ENCODE data around the gene NT5C. TPM values are rescaled to one million over a fixed set of nuclear protein-coding genes. Genes with fewer than 3 reads are reported as not detected.
A peak's percentile ranks its signal among the peaks of the same experiment; 100 is the strongest.
"Not testable (repeated sequence)": the region's sequence is repeated elsewhere in the genome, so short reads cannot be mapped to it uniquely, and the experiment has no call there.

NT5C gene
- total RNA-seq, 4 donors from 2014 or later, result 162 to 247 (median 208) TPM

DNA sequence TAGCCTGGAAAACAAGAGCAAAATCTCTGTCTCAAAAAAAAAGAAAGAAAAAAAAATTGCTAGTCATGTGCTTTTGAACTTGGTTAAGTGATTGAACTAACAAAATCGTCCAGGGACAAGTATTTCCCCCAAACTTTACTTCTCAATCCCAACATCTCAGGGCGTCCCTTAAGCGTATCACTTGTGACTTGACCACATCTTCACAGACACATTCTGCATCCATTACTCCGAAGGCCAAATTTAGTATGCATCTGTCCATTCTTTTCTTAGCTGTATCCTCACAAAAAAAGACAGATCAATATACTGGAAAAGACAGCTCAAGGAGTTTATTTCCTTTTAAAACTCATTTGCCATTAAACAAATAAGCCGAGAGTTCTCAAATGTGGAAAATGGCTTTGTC lies 28.7 kb upstream of the NT5C start:
- intact Hi-C loops (cut with DNase I; ENCODE audit: low total_unique reads), result no loop called here
- Histone ChIP-seq H3K36me3 (no peaks in the 10 kb centered on the region), H3K27me3 (no peaks in the 10 kb centered on the region), H3K4me1 (no peaks in the 10 kb centered on the region), H3K4me3 (no peak overlapping the region), H3K27ac (no peak overlapping the region), H3K9me3 (no peaks in the 10 kb centered on the region)
- in situ Hi-C loops (cut with MboI; ENCODE audit: low pct_ligation_motif_present in 1 of 4, low pct_unique_long_range_greater_than_20kb in 1 of 4, low sequenced_read_pairs in 3 of 4), result no loop called here
- TF ChIP-seq, protein P1, sequence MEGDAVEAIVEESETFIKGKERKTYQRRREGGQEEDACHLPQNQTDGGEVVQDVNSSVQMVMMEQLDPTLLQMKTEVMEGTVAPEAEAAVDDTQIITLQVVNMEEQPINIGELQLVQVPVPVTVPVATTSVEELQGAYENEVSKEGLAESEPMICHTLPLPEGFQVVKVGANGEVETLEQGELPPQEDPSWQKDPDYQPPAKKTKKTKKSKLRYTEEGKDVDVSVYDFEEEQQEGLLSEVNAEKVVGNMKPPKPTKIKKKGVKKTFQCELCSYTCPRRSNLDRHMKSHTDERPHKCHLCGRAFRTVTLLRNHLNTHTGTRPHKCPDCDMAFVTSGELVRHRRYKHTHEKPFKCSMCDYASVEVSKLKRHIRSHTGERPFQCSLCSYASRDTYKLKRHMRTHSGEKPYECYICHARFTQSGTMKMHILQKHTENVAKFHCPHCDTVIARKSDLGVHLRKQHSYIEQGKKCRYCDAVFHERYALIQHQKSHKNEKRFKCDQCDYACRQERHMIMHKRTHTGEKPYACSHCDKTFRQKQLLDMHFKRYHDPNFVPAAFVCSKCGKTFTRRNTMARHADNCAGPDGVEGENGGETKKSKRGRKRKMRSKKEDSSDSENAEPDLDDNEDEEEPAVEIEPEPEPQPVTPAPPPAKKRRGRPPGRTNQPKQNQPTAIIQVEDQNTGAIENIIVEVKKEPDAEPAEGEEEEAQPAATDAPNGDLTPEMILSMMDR (IDR thresholded peaks at IDR 0.05), result no peak
- no peak for TF ChIP-seq EP300 (IDR thresholded peaks at IDR 0.05; ENCODE audit: low read depth)
- TF ChIP-seq POLR2A (IDR thresholded peaks at IDR 0.05), result no peak
- 90 to 91% methylated on average over 5 of the region's 5 CpGs for WGBS, 2 donors (ENCODE audit: low coverage in 1 of 2)
- no peak for DNase-seq

DNA sequence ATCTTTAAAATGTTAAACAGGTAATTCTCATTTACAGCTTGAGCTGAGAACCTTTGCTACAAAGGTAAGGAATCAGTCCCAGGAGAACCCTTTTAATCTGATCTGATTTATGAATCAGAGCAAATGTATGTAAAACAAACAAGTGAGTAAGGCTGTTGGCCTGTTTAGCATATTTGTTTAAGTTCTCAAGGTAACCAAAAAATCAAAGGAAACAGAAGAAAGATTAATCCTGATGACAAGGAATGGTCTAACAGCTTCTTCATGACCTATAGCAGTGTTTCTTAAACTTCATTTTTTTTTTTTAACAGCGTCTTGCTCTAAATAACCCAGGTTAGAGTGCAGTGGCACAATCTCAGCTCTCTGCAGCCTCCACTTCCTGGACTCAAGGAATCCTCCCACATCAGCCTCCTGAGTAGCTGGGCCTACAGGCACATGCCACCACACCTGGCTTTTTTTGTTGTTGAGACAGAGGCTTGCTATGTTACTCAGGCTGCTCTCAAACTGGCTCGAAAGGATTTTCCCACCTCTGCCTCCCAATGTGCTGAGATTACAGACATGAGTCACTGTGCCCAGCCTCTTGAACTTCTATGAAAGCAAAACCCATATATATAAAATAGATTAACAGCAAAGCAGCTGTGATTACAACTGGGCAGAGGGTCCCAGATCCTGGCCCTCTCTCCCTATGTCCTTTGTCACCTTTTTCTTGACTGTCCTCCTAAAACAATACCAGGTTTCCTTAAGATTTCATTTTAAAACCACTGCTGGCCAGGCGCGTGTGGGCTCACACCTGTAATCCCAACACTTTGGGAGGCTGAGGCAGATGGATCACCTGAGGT lies 27.9 kb upstream of the NT5C start:
- Histone ChIP-seq H3K4me1 (peaks cover 3 to 5% (median 4%) of the 10 kb centered on the region in 4 donors), H3K36me3 (no peaks in the 10 kb centered on the region), H3K9me3 (no peaks in the 10 kb centered on the region), H3K4me3 (no peak overlapping the region), H3K27ac (no peak overlapping the region), H3K27me3 (no peaks in the 10 kb centered on the region)
- WGBS, 2 donors (ENCODE audit: low coverage in 1 of 2), result 92 to 95% methylated on average over 2 to 4 of the region's 4 CpGs
- intact Hi-C loops (cut with DNase I; ENCODE audit: low total_unique reads), result no loop called here
- TF ChIP-seq POLR2AphosphoS5 (IDR thresholded peaks at IDR 0.05) (no peak), POLR2A (IDR thresholded peaks at IDR 0.05) (no peak), EP300 (IDR thresholded peaks at IDR 0.05; ENCODE audit: low read depth) (no peak)
- DNase-seq, result no peak
- in situ Hi-C loops (cut with MboI; ENCODE audit: low pct_ligation_motif_present in 1 of 4, low pct_unique_long_range_greater_than_20kb in 1 of 4, low sequenced_read_pairs in 3 of 4), result no loop called here

DNA sequence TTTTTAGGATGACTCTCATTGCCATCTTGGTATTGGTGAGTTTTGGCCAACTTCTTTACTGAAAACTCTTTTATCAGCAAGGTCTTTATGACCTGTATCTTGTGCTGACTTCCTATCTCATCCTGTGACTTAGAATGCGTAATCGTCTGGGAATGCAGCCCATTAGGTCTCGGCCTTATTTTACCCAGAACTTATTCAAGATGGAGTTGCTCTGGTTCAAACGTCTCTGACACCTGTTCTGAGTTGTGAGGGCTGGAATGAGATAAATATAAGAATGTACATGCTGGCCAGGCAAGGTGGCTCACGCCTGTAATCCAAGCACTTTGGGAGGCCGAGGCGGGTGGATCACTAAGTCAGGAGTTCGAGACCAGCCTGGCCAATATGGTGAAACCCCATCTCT lies 26.9 kb upstream of the NT5C start:
- WGBS, 2 donors (ENCODE audit: low coverage in 1 of 2), result 93 to 100% methylated on average over 1 to 8 of the region's 8 CpGs
- H3K4me3 ChIP-seq; DNase-seq; H3K27ac ChIP-seq; in situ Hi-C loops (cut with MboI; ENCODE audit: low pct_ligation_motif_present in 1 of 4, low pct_unique_long_range_greater_than_20kb in 1 of 4, low sequenced_read_pairs in 3 of 4); H3K9me3 ChIP-seq; H3K27me3 ChIP-seq; H3K36me3 ChIP-seq; H3K4me1 ChIP-seq; intact Hi-C loops (cut with DNase I; ENCODE audit: low total_unique reads): not testable (repeated sequence)

DNA sequence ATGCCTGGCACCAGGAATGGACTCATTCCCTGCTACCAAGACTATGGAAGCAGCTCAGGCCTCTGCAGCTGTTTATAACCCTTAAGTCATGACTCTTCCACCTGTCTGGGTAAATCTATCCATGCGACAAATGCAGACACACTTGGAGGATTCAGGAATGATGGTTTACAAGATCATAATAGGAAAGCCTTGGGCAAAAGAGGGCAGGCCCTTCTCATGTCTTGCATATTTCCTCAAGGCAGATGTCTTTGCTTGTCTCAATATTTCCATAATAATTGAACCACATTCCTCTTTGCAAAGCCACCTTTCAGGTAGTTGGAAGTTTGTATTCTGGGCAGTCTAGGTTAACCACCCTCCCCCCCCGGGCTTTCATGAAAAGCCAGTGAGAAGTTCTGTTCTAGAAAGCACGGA lies 23.7 kb upstream of the NT5C start:
- Histone ChIP-seq H3K27ac (peak overlapping the region; percentile 44 to 91 (median 74)), H3K9me3 (no peaks in the 10 kb centered on the region), H3K4me1 (peaks cover 7 to 21% (median 17%) of the 10 kb centered on the region in 4 donors), H3K27me3 (no peaks in the 10 kb centered on the region), H3K36me3 (no peaks in the 10 kb centered on the region), H3K4me3 (no peak overlapping the region)
- in situ Hi-C loops (cut with MboI; ENCODE audit: low pct_ligation_motif_present in 1 of 4, low pct_unique_long_range_greater_than_20kb in 1 of 4, low sequenced_read_pairs in 3 of 4) (no loop called here), intact Hi-C loops (cut with DNase I; ENCODE audit: low total_unique reads) (no loop called here)
- 92% methylated on average over 3 of the region's 3 CpGs; no CpG with 5 or more reads in 1 of the 2 donors for WGBS, 2 donors (ENCODE audit: low coverage in 1 of 2)
- DNase-seq, result no peak
- TF ChIP-seq POLR2AphosphoS5 (IDR thresholded peaks at IDR 0.05) (no peak), EP300 (IDR thresholded peaks at IDR 0.05; ENCODE audit: low read depth) (no peak)

DNA sequence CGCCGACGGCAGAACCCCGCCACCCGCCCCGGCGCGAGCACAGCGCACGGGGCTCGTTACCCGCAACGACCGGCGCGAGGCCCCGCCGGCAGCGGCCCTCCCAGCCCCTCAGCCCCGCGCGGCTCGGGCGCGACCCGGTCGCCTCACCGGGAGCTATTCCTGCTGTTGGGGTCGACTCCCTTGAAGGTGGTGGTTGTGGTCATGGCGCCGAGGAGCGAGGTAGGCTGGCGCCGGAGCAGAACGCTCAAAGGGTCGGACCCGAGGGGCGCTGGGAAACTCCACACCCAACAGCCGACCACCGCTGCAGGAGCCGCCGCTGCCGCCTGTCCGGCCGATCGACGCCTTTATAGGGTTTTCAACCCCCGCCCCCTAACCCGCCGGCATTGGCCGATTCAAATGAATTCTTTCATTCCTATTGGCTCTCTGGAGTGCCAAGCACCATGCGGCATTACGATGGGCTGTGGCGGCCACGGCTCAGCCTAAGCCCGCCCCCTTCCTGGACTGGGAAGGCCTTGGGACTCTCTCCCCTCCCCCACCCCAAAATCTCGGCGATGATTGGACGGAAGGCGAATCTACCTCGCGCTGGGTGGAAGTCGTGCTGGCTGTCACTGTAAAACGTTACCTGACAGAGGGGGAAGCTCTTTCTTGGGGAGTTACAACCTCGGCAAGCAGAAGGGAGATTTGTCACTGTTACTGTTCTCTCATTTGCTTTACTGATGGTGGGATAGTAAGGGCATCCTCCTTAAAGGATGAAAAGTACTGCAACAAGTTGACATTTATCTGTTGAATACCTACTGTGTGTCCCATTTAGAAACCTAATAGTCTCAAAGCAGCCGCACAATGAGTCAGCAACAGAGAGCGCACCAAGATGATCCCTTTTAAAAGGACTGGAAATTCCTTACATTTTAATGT lies 22.9 kb upstream of the NT5C start, which contains the start of gene JPT1:
Gene JPT1, minus strand, starts transcription at position 318 of the 912 bp plus-strand sequence. Its CDS starts 115 bp downstream, at position 203.
- no peaks in the 10 kb centered on the region for H3K9me3 ChIP-seq
- peaks cover 7 to 21% (median 17%) of the 10 kb centered on the region in 4 donors for H3K4me1 ChIP-seq
- peak within 1 kb of the TSS; percentile 84 to 97 (median 91) for H3K4me3 ChIP-seq
- 3 to 10% methylated on average over 2 to 60 of the region's 67 CpGs for WGBS, 2 donors (ENCODE audit: low coverage in 1 of 2)
- H3K27me3 ChIP-seq, result no peaks in the 10 kb centered on the region
- peak; percentile 99 for DNase-seq
- TF ChIP-seq POLR2AphosphoS5 (IDR thresholded peaks at IDR 0.05) (peak; percentile 99 to 100 (median 100)), EP300 (IDR thresholded peaks at IDR 0.05; ENCODE audit: low read depth) (no peak), POLR2A (IDR thresholded peaks at IDR 0.05) (peak; percentile 100)
- intact Hi-C loops (cut with DNase I; ENCODE audit: low total_unique reads), result no loop called here
- in situ Hi-C loops (cut with MboI; ENCODE audit: low pct_ligation_motif_present in 1 of 4, low pct_unique_long_range_greater_than_20kb in 1 of 4, low sequenced_read_pairs in 3 of 4), result no loop called here
- no peaks in the 10 kb centered on the region for H3K36me3 ChIP-seq
- H3K27ac ChIP-seq, result peak within 1 kb of the TSS; percentile 89 to 91 (median 90)

Data from transverse colon (tissue), 4 donors.